Sigmoid colon (tissue), 3 donors: ENCODE measurements around the gene IQCE.

Source experiments
- CTCF ChIP-seq, 4 experiments: fragments of 450-650 bp in 3 of 4; fragments of 200-600 bp in 1 of 4; IDR thresholded peaks; one replicate each; pipeline ENCODE4 v1.5.1; 2016 to 2019; ENCODE audit warnings: antibody characterized with exemption in 4 of 4, mild to moderate bottlenecking in 3 of 4, moderate library complexity in 2 of 4
- POLR2A ChIP-seq, 2 donors: fragments of 450-650 bp; IDR thresholded peaks; one replicate each; pipeline ENCODE4 v1.6.1; 2016; ENCODE audit warnings: antibody characterized with exemption in 2 of 2, mild to moderate bottlenecking in 2 of 2, moderate library complexity in 2 of 2

- TF ChIP-seq CTCF (IDR thresholded peaks at IDR 0.05) (no peak), POLR2A (IDR thresholded peaks at IDR 0.05) (no peak)
These were observed 52.6 kb downstream of the IQCE start for GRCh38 chr7:2611401-2611800.
